Measurements from ENCODE around the gene NCKAP5.

The NCKAP5 gene

GRCh38 chr2:133568172-133568571 is at the start of gene NCKAP5:
TSS of gene NCKAP5 (minus strand) at chr2:133568463. CDS start at chr2:133517526, 50,937 bp downstream.
- DNase-seq = no peak

GRCh38 chr2:133609664-133610063 is 41.4 kb upstream of the NCKAP5 start:
- no peak for DNase-seq

DNA sequence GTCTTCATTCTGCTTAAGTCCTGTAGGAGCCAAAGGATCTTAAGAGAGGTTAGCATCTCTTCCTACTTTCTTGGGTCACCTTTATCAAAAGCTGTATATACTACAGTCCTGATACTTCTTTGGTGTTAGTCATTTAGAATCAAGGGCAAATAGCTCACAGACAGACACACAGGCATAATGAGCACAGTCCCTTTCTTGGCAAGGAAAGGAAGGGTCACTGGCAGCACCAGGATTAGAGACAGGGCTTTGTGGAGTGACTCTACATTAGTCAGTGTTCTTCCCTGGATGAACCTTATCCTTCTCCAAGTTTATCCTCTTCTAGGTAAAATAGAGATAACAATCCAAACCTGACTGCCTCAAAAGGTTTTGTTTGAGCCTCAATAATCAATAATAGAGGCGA is 40.0 kb upstream of the NCKAP5 start:
- DNase-seq = no peak

DNA sequence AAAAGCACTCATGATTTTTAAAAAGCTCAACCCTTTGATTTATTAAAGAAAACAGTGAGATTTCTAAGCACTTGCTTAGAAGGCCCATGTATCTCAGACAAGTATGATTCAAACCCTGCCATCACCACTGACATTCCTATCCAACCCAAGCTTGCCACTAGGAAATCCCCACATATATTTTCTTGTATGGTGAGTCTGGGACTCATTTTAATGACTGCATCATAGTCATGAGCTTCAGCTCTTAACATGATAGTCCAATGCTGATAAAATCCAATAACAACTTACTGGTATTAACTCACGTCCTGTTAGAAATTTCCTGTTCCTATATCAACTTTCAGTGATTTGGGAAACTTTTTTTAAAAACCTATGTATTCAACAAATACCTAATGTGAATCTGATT is 39.4 kb upstream of the NCKAP5 start:
- DNase-seq = no peak

- DNase-seq = no peak
Observed at GRCh38 chr2:133606616-133607015, 38.4 kb upstream of the NCKAP5 start.

GRCh38 chr2:133605766-133606137 is 37.5 kb upstream of the NCKAP5 start:
- DNase-seq = no peak

- DNase-seq = no peak
Observed at GRCh38 chr2:133605011-133605765, 36.9 kb upstream of the NCKAP5 start.

DNA sequence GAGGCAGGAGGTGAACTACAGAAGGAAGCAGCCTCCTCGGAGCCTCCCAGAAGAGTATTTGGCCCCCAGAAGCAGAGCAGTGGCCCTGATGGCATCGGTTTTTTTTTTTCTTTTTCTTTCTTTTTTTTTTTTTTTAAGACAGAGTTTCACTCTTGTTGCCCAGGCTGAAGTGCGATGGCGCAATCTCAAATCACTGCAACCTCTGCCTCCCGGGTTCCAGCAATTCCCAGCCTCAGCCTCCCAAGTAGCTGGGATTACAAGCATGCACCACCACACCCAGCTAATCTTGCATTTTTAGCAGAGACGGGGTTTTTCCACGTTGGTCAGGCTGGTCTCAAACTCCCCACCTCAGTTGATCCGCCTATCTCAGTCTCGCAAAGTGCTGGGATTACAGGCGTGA is 34.8 kb upstream of the NCKAP5 start:
- DNase-seq = no peak

- no peak for DNase-seq
Observed at GRCh38 chr2:133602538-133602937, 34.3 kb upstream of the NCKAP5 start.

DNA sequence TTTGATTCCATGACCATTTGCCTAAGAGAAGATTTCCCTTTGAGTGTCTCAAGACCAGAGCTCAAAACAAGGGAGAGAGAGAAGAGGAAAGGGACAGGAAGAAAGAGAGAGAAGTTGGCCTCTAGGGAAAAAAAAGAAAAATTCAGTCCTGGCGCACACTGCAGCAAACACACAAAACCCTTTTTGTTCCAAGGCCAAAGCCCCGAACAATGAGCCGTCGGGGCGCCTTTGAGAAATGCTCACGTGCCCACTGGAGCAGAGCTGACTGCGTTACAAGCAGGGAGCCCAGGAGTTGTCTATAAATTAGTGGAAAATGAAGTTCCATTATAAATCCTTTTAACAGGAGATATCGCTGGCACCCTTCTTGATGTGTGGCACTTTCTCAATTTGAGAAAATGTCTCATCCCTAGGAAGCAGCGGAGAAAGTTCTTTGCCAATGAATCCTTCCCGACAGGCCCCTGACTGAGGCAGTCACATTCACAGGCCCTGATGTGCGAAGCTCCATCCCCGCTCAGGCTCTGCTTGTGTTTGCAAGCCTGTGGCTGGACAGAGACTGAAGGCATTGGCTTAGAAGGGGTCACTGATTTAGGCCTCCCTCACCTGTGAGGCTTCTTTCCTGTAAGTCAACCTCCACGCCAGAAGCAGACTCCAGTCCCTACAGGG is 32.1 kb upstream of the NCKAP5 start:
- no peak for DNase-seq

- no peak for DNase-seq
Observed at GRCh38 chr2:133599811-133600210, 31.5 kb upstream of the NCKAP5 start.

GRCh38 chr2:133599211-133599803 is 31.0 kb upstream of the NCKAP5 start:
- DNase-seq = no peak

DNA sequence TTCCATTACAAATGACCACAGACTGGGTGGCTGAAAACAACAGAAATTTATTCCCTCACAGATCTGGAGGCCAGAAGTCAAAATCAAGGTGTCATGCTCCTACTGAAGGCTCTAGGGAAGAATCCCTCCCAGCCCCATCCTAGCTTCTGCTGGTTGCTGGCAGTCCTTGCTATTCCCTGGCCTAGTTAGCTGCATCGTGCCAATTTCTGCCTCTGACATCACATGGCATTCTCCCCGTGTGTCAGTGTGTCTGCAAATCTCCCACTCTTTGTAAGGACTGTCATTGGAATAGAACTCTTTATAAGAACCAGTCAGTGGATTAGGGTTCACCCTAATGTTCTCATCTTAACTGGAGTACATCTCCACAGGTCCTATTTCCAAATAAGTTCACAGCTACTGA is 30.5 kb upstream of the NCKAP5 start:
- DNase-seq = no peak

GRCh38 chr2:133596701-133597393 is 28.6 kb upstream of the NCKAP5 start:
- DNase-seq = no peak

DNA sequence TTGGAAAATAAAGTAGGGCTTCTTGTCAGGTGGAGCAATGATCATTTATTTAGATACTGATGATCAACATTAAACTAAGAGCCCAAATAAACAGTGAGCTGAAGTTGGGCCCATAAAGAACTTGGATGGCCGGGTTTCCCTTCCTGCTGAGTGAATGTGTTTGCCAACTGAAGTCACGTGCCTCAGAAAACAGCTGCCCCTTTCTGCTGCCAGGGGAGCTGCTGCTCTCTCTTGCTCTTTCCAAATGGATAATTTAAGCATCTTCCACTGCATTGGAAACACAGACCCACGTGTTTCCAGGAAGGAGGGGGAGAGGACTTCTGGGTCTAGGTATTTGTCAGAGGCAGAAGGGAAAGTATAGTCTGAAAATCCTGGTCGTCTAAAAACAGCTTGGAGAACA is 22.9 kb upstream of the NCKAP5 start:
- peak; percentile 69 to 92 for DNase-seq

GRCh38 chr2:133589456-133589855 is 21.2 kb upstream of the NCKAP5 start:
- no peak for DNase-seq

GRCh38 chr2:133588144-133588543 is 19.9 kb upstream of the NCKAP5 start:
- no peak for DNase-seq

DNA sequence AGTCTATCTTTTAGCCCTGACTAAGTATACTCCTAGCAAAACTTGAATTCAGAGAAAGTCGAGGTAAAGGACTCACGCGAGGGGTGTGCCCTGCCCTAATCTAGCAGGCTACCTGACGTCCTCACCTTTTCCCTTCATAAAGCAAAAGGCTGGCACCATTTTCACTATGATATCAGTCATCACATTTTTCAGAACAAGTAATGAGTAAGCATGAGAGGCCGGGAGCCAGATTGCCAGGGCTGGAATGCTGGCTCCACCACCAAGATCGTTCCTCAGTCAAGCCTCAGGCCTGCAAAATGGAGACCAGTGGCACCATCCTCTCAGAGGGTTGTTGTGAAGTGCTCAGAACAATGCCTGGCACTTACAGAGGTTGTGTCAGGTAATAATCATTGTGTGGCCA is 18.7 kb upstream of the NCKAP5 start:
- DNase-seq = no peak

DNA sequence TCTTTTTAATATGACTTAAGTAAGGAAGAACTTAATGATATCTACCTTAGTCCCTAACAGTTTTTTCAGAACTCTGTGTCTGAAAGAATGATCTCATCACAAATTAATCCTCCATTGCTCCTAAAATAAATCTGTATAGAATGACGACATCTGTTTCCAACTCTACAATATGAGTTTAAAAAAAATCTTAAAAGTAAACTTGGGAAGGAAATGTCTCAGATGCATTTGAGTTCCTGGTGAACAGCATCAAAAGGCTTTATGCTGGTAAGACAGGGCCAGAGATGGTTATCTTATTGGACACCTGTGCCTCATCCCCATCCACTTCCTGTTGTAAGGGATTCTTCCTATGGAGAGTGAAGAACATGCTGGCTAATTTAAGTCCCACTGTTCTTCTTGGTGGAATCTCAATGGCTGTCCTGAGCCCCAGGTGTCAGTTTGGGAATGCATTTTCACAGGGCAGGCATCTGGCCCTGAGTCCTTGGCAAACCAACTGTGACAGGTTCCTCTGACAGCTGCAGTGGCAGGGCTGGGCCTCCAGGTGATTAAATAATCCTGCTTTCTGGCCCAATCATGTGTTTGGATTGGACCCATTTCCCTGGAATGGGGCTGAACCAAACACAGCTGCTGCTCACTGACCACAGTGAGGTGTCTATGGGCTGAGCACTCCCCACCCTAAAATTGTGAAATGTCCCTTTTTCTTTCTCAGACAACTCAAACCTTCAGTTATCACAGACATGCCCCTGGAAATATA is 12.9 kb upstream of the NCKAP5 start:
- peak in 1 of 2 experiments; percentile 39 for DNase-seq

- no peak for DNase-seq
Observed at GRCh38 chr2:133579274-133579673, 11.0 kb upstream of the NCKAP5 start.

- no peak for DNase-seq
Observed at GRCh38 chr2:133576714-133577113, 8.5 kb upstream of the NCKAP5 start.

DNA sequence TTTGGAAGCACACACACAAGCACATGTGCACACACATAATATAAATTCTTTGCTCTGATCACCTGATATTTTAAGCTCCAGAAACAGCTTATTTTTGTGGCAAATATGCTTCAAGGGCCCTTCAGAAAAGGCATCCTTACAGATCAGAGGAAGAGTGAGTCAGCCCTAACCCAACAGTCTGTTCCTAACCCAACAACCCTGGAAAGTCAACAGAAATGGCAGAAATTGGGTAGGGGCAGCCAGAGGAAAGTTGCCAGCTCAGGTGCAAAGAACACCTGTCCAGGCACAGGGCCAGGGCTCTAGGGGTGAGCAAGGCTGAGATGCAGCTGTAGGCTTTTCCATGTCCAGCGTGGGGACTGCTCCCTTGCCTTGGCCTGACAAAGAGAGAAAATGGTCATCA is 6.4 kb upstream of the NCKAP5 start:
- no peak for DNase-seq

DNA sequence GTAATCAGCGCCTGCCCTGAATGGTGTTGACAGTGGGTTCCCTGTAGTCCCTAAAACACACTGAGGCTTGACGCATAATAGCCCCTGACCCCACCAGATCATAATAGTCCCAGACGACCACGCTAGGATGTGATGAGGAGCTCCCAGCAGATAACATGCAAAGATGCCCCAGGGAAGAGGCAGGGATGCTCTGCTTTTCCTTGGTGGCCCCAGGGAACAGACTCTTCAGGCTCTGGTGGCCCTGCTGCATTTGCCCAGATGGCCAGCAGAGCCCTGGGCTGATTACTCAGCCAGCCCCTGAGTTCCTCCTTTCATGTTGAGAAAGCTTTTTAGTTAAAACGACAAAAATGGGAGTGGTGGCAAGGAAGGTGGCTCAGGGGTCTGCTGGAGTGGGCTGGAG is 5.9 kb upstream of the NCKAP5 start:
- DNase-seq = no peak
